ENCODE results near the gene SLC10A2.
"Not testable (repeated sequence)": the region's sequence is repeated elsewhere in the genome, so short reads cannot be mapped to it uniquely, and the experiment has no call there.

Gene SLC10A2, protein sequence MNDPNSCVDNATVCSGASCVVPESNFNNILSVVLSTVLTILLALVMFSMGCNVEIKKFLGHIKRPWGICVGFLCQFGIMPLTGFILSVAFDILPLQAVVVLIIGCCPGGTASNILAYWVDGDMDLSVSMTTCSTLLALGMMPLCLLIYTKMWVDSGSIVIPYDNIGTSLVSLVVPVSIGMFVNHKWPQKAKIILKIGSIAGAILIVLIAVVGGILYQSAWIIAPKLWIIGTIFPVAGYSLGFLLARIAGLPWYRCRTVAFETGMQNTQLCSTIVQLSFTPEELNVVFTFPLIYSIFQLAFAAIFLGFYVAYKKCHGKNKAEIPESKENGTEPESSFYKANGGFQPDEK

DNA sequence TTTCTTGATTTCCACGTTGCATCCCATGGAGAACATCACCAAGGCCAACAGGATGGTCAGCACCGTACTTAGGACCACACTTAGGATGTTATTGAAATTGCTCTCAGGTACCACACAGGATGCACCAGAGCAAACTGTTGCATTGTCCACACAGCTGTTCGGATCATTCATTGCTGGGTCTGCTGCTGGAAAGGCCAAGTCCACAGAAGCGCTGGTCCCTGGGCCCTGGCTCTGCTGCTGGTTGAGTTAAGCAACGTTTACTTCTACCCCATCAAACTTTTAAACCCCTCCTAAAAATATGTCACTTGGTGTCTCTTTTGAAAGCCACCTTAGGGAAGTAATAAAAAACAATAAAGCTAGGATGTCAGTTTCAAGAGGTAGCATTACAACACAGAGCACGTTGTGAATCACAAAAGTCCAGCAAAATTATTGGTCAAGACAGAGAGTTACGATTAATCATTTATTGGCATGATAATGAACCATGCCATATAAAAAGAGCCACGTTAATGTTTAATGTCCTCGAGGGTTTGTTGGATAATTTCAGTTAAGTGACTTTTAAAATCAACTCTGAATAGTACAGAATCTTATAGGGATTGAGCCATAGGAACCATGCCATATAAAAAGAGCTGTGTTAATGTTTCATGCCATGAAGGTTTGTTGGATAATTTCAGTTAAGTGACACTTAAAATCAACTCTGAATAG is at the start of gene SLC10A2:
Gene SLC10A2 (minus strand): TSS at position 339 of the 702 bp plus-strand sequence. CDS start 168 bp downstream, at position 171.
- DNase-seq (ENCODE audit: low read depth, low spot score), result no peak

DNA sequence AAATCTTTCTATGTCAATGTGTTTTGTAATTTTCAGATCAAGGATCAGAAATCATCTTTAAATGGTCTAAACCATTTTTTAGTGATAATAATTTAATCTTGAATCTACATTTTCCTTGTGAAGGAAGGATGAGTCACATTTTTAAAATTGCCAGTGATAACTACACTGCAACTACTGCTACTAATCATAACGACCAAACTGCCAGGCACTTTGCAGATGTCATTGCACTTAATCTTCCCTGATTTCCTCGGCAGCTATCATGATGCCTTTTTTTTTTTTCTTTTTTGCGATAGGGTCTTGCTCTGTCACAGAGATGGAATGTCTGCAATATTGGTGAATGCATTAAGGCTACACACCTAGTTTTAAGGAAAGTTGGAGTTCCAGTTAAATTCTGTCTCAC is 41.4 kb upstream of the SLC10A2 start:
- no peak for DNase-seq (ENCODE audit: low read depth, low spot score)

DNA sequence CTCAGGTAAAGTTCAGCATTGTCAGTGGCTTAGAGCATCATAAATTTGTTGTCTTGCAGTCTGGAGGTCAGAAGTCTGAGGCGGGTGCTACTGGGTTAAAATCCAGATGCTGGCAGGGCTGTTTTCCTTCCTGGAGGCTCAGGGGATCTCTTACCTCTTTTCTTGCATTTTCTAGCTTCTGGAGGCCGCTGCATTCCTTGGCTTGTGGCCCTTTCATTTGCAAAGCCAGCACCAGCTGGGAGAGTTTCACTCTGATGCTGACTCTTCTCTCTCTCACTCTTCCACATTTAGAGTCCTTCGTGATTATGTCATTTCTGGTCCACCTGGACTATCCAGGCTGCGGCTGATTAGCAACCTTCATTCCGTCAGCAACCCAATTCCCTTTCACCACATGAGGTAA is 38.1 kb upstream of the SLC10A2 start:
- no peak for DNase-seq (ENCODE audit: low read depth, low spot score)

DNA sequence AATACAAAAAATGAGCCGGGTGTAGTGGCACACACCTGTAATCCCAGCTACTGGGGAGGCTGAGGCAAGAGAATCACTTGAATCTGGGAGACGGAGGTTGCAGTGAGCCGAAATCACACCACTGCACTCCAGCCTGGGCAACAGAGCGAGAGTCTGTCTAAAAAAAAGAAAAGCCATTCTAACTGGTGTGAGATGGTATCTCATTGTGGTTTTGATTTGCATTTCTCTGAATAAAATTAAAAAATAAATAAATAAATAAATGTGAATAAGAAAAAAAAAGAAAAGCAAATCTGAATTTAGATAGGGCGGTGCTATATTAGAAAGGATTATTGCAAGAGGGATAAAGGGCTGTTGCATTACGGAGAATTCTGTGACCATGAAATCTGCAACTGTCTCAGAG is 37.2 kb upstream of the SLC10A2 start:
- not testable (repeated sequence) for DNase-seq (ENCODE audit: low read depth, low spot score)

DNA sequence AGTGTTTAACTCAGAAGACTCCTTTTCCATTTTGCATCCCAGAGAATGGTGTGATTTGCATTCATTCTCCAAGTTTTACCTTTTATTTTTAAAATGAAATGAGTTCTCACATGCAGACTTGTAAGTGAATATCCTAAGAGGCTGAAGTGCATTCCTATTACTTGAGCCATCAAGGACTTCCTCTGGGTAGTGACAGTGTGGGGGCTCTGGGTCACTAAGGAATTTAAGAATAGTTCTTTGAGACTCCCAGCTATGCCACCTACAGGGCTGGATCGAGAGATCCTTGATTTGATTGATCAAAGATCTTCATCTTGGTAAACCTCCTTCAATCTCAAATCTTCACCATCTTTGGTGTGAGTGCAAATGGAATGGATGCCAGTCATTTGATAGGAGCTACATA is 36.3 kb upstream of the SLC10A2 start:
- no peak for DNase-seq (ENCODE audit: low read depth, low spot score)

DNA sequence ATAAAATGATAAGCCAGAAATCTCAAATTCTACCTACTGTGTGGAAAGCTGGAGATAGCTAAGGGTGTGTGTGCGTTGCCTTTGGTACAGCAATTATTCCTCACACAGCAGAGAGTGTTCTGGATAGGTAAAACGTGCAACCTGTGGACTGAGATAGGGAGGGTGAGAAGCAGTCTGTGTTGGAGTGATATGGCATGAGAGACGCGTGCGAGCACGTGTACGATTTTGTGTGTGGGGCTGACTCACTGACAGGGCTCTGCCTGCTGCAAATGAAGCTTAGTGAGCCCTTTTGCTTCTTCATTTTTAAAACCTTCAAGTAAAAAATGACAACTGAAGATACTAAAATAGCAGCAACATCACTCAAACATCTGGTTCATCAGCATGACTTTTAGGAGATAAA is 35.7 kb upstream of the SLC10A2 start:
- no peak for DNase-seq (ENCODE audit: low read depth, low spot score)

DNA sequence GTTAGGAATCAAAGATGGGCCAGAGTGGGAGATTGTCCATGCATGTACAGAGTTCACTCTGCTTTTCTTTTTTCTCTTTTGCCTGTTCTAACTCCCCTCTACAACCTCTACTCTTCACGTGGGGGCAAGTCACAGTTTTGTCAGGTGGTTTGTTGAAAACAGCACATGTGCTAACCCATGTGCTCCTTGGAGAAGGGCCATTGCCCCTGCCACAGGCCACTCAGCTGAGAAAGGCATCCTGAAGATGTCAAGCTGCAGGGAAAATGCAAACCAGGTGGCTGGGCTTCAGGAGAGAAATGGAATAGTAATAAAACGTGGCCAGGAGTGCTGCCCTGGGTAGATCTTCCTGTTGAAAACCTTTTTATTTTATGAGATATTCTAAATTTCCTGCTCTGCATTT is 35.3 kb upstream of the SLC10A2 start:
- DNase-seq (ENCODE audit: low read depth, low spot score), result no peak

DNA sequence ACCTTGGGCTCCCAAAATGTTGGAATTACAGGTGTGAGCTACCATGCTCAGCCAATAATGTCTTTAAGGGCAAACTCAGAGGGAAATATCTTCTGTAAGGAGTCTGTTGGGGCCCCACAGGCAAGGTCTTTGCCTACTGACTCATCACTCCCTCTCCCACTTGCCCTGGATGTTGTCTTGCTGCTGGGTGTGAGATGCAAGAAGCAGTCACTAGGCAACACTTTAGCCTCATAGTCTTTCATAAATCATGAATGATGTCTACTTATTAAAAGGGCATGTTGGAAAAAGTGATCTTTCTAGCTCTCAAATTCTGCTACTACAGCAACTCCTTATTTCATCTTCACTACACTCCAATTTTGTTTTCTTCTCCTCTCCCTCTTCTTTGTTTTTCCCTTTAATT is 34.6 kb upstream of the SLC10A2 start:
- DNase-seq (ENCODE audit: low read depth, low spot score), result no peak

DNA sequence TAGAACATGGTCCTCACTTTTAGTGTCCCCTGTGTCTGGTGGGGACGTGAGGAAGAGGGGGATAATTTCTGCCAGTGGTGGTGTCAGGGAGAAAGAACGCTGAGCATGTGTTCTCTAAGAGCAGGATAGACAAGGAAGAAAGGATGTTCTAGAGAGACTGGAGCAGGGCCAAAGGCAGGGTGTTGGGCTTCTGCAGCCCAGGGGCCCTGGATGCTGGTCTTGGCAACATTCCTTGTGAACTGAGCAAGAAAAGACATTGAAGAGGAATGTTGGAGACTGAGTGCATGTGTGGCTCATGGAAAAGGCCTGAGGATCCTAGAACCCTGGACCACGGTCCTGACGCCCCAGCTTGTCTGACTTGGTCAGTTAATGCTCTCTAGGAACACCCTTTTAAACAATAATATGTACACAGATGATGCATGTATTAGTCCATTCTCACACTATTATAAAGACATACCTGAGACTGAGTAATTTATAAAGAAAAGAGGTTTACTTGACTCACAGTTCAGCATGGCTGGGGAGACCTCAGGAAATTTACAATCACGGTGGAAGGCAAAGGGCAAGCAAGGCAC is 33.6 kb upstream of the SLC10A2 start:
- no peak for DNase-seq (ENCODE audit: low read depth, low spot score)

DNA sequence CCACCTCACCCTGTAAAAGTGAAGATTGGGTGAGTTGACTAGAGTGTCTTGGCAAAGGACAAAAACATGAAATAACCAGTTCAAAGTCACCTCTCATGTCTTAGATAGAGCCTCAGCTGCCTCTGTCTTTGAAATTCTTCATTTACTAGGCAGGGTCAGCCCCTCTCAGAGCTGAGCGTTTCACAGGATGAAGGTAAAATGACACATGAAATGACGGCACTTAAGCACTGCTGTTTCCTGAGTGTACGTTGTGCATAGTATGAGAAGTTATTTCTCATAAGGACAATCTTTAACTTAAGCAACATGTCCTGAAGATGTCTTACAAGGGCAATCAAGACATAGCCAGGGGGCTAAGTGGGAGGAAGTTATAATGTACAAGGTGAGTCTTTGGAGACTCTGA is 32.3 kb upstream of the SLC10A2 start:
- no peak for DNase-seq (ENCODE audit: low read depth, low spot score)

DNA sequence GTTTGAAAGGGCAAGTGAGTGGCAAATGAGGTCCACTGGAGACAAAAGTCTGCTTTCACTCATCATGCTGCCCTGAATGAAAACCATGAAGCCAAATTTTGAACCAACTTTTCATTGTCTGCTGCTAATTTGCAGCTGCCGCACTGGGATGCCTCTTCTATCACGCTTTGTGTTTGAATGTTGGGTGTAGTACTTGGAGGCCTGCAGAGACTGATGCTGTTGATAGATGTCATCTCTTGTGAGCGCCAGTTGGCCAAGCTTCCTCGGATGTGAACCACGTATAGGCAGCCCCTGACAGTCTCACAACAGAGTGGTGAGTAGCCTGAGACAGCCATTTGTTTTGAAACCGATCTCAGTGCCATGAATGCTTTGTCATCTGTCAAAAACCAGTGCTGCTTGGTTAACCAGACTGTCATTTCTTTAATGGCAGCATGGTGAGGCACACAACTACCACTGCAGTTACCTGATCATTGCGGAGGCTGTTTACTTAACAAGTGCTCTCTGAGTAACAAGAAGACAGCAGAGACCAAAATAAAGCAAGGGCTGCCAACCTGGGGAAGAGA is 31.2 kb upstream of the SLC10A2 start:
- no peak for DNase-seq (ENCODE audit: low read depth, low spot score)

DNA sequence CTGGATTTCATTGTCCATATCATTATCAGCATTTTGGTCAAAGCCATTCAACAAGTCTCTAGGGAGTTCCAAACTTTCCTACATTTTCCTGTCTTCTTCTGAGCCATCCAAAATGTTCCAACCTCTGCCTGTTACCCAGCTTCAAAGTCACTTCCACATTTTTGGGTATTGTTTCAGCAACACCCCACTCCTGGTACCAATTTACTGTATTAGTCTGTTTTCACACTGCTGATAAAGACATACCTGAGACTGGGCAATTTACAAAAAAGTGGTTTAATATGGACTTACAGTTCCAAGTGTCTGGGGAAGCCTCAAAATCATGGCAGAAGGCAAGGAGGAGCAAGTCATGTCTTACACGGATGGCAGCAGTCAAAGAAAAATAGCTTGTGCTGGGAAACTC is 27.4 kb upstream of the SLC10A2 start:
- not testable (repeated sequence) for DNase-seq (ENCODE audit: low read depth, low spot score)

DNA sequence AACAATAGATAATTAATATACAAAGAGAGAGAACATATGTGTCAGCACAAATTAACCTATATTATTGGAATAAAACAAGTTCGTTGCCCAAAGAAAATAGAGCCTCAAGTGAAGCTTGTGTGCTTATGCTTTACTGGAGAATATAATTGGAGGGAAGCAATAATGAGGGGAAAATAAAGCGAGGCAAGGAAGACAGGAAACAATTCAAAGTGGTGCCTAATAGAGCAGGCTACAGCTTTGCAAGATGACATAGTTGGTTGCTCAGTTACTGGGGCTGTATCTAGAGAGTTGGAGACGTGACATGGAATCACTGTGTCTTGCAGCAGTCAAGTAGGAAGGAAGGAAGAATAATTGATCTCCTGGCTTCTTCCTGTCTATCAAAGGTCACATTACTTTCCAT is 21.1 kb upstream of the SLC10A2 start:
- no peak for DNase-seq (ENCODE audit: low read depth, low spot score)

DNA sequence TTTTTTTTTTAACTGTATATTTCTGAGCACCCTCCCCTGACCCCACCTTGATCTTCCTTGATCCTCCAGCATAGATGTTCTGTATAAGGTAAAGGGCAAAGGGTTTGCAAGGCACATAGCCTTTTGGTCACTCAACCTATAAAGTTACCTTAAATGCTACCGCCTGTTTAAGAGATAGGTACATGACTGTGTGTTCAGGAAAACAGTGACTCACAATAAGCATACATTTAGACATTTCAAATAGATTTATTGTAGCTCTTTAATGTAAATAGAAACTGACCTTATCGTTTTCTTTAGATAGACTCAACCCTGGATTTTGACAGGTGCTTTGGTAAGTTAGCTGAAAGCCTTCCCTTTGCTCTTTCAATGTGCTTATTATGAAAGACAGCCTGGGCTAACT is 15.2 kb upstream of the SLC10A2 start:
- DNase-seq (ENCODE audit: low read depth, low spot score), result no peak

DNA sequence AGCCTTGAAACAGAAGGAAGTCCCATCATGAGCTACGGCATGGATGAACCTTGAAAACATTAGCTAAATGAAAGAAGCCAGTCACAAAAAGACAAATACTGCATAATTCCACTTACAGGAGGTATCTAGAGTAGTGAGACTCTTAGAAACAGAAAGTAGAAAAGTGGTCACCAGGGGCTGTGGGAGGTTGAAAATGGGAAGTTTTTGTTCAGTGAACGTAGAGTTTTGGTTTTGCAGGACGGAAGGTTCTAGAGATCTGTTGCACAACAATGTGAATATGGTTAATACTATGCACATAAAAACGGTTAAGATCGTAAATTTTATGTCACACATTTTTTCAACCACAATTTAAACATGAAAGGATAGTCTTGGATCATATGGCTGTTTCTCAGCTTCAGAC is 11.9 kb upstream of the SLC10A2 start:
- DNase-seq (ENCODE audit: low read depth, low spot score), result no peak

DNA sequence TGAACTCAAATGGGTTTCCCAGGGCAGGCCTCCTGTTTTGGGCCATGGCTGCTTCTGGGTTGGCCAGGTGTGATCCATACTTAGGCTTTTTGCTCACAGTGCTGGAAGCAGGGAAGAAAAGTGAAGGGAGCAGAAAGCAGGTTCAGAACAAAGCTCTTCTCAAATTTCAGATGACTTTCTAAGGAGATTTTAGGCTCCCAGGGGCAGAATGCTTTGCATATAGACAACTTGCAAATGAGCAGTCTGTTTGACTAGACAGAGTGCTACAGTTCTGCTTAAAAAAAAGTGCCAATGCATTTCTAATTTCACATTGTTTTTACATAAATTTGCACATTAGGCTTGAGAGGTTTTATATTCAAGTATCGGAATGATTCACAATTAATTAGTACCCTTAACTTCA is 2.6 kb upstream of the SLC10A2 start:
- no peak for DNase-seq (ENCODE audit: low read depth, low spot score)

DNA sequence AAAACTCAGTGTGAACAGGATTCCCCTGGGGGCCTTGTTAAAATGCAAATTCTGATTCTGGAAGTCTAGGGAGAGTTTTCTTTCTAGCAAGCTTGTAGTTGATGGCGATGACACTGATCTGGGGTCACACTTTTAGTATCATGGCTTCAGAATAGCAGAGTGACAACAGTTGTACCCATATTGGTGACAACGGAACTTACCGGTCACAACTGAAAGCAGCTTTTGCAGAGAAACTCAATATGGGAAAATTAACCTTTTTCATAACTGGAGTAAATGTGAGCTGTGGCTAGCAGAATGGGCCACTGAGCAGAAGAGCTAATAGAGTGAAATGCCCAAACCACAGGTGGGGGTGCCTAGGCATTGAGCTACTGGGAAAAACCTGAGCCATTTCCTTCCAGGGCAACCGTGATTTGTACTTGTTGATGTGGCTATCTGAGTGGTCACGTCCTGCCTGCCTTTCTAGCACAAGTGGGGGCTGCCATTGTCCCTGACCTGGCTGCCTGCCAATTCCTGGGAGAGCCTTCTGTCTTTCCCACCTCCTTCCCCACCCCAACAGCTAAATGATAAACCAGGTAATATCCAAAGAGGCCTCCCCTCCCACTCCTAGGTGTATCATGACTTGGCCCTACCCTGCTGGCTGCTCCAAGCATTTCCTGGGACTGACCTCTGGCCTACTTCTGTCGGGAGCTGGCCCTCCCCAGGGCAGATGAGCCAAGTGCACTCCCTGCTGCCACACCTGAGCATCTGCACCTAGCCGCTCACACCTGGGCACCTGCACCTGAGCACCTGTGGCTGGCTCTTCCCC is 1.7 kb upstream of the SLC10A2 start:
- DNase-seq (ENCODE audit: low read depth, low spot score), result no peak

DNA sequence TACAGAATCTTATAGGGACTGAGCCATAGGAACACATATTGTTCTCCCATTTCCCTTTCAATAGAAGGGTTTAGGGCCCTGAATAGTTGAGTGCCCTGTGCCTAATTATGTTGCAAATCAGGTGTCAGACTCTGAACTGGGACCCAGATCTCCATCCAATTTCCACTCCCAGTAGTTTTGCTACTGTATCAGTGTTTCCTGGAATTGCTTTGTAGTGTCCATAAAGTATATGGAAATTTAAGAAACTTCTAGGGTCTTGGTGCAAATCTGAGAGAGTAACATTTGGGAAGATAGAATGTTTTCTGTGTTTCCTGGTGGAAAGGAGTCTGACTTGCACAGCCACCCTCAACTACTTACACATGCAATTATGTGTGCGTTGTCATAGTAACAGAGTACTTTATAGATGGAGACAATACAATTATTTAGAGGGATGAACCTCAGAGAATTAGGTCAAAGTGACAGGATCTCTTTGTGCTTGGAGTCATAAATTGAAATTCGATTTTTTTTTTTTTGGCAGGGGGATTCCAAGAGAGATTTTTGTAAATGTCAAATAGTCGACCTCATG is 646 bp upstream of the SLC10A2 start:
- no peak for DNase-seq (ENCODE audit: low read depth, low spot score)

DNA sequence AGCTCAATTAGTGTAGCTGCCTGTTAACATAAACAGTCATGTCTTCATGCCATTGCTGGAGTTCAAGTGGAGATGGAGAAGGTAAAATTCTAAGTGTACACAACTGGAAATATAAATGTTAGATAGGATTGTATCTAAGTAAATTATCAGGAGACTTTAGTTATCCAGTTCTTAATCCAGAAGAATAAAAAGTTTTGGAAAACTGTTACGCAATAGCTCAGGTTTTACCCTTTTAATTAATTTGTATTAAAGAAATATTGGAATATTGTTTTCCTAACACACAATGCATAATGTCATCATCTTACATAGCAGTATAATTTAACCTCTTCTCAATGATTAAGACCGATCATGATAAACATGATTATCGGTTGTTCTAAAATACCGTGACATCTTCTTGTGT is 2.8 kb downstream of the SLC10A2 start:
- no peak for DNase-seq (ENCODE audit: low read depth, low spot score)

DNA sequence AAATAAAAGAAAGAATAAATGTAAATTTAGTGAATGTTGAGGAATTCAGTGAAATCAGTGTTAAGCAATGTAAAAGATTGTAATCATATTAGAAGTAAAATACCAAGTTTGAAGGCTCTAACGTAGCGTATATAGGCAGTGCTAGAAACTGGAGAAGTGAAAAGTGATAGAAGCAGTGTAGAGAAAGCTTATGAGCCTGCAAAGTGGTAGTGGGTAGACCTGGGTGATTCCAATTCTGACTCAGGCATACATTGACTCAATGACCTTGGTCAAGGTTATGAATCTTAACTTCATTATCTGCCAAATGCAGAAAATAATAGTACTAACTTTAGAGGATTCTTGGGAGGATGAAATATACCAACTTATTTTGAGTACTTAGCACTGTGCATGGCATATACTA is 4.1 kb downstream of the SLC10A2 start:
- DNase-seq (ENCODE audit: low read depth, low spot score), result no peak

DNA sequence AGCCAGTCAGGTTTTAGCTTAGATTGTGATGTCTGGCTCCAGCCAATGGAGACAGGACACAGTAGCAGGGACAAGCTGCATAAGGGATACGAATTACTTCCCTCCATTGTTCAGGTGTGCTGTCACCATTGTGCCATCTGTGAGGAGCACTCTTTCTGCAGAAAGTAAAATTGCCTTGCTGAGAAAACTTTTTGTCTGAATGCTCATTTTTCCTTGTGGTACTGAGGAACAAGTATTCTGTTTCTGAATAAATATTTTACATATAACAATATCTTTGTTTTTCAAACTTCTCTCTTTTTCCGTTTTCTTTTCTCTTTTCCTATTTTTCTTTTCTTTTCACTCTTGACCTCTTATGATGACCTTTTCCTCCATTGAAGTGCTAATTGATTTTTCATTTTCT is 10.2 kb downstream of the SLC10A2 start:
- DNase-seq (ENCODE audit: low read depth, low spot score), result no peak

DNA sequence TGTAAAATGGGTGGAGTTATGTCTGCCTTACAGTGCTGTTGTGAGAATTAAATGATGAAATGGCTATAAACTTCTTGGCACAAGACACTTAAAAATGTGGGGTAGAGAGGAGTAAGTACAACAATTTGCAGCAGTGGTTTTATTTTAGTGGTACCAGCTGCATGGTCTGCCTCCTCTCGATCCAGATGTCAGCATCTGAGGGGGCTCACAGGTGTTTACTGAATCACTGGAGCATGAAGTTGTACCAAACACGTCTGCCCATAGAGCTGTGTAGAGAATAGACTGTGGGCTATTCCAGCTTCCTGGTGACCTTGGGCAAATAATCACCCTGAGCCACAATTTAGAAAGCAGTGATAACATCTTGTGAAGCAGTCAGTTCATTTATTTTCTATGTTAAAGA is 11.1 kb downstream of the SLC10A2 start:
- no peak for DNase-seq (ENCODE audit: low read depth, low spot score)
